Endothelial cell of umbilical vein (primary cell): ENCODE results near the gene MCM6. TPM values are rescaled to one million over a fixed set of nuclear protein-coding genes. Genes with fewer than 3 reads are reported as not detected.
A peak's percentile ranks its signal among the peaks of the same experiment; 100 is the strongest.

Experiments used
- BruUV-seq: library from RNA; stranded (reverse); fragments of 400-500 nt; replicated peaks from 2 replicates; lab custom pipeline; 2021; lab: Mats Ljungman, UMichigan
- CTCF ChIA-PET: fragments of 300-600, 350-600 bp; sonication (Branson Sonifier 250); formaldehyde crosslinking; loops from one replicate; lab custom pipeline; 2021; ENCODE audit warnings: antibody characterized with exemption, inconsistent platforms; lab: Charles Lee
- POLR2A ChIA-PET: fragments of 300-600, 350-600 bp; sonication (Branson Sonifier 250); formaldehyde crosslinking; loops from one replicate; lab custom pipeline; 2021; ENCODE audit warnings: antibody characterized with exemption, inconsistent platforms; lab: Charles Lee
- DNase-seq: peaks from one replicate; pipeline ENCODE4 v3.0.0-alpha.2; 2011; ENCODE audit warnings: low read depth, low spot score
- FAIRE-seq: peaks from 2 replicates; lab custom pipeline; 2011; peaks lifted over from hg19 to GRCh38; lab: Jason Lieb, UNC
- H2AFZ ChIP-seq: 2 replicates; pipeline ENCODE4 v1.6.0; 2012; ENCODE audit warnings: low read depth, low read length, control low read depth, inconsistent platforms
- H3K27ac ChIP-seq: 2 replicates; pipeline ENCODE4 v1.5.1; 2011; ENCODE audit warnings: low read depth, mild to moderate bottlenecking, control low read depth, low read length, moderate library complexity; ENCODE audit not compliant: insufficient read depth
- H3K27me3 ChIP-seq, 2 experiments: 2 replicates each; pipeline versions ENCODE4 v1.6.0 to v1.6.1; 2011; ENCODE audit warnings: low read length in 2 of 2, mixed read lengths in 1 of 2; ENCODE audit not compliant: control insufficient read depth in 2 of 2, insufficient read depth in 2 of 2
- H3K36me3 ChIP-seq, 2 experiments: 2 replicates in 1 of 2; 3 replicates in 1 of 2; pipeline ENCODE4 v1.5.1; 2011; ENCODE audit warnings: low read length in 2 of 2, mild to moderate bottlenecking in 1 of 2, moderate library complexity in 1 of 2; ENCODE audit not compliant: control insufficient read depth in 2 of 2, insufficient read depth in 2 of 2; ENCODE audit errors: extremely low read depth in 1 of 2
- H3K4me1 ChIP-seq: 3 replicates; pipeline ENCODE4 v1.5.1; 2011; ENCODE audit warnings: mild to moderate bottlenecking, low read length; ENCODE audit not compliant: control insufficient read depth, insufficient read depth; ENCODE audit errors: extremely low read depth
- H3K4me2 ChIP-seq: 2 replicates; pipeline ENCODE4 v1.6.1; 2011; ENCODE audit warnings: low read length, control low read depth, mixed read lengths; ENCODE audit not compliant: insufficient read depth
- H3K4me3 ChIP-seq, 3 experiments: fragments of 200-600 bp in 1 of 3; sonication (generic), shearing (Covaris generic) in 1 of 3; replicated peaks in 1 of 3; 2 replicates each; pipeline ENCODE4 v1.5.1; 2011 to 2016; ENCODE audit warnings: control low read depth in 3 of 3, low read length in 3 of 3, mild to moderate bottlenecking in 2 of 3, inconsistent platforms in 1 of 3, low read depth in 1 of 3, moderate library complexity in 1 of 3; ENCODE audit not compliant: insufficient read depth in 1 of 3
- H3K79me2 ChIP-seq: 2 replicates; pipeline ENCODE4 v1.6.0; 2012; ENCODE audit warnings: low read length, inconsistent platforms; ENCODE audit not compliant: control insufficient read depth, insufficient read depth
- H3K9ac ChIP-seq: replicated peaks from 2 replicates; pipeline ENCODE3; 2011; ENCODE audit warnings: low read length, control low read depth; ENCODE audit not compliant: insufficient read depth; ENCODE audit errors: extremely low read depth
- H3K9me1 ChIP-seq: replicated peaks from 3 replicates; pipeline ENCODE4 v1.6.0; 2011; ENCODE audit warnings: mild to moderate bottlenecking, low read length; ENCODE audit not compliant: control insufficient read depth, insufficient read depth; ENCODE audit errors: extremely low read depth
- H3K9me3 ChIP-seq: replicated peaks from 2 replicates; pipeline ENCODE4 v1.5.1; 2012; ENCODE audit warnings: low read length, inconsistent platforms; ENCODE audit not compliant: control insufficient read depth, insufficient read depth
- H4K20me1 ChIP-seq: replicated peaks from 2 replicates; pipeline ENCODE3; 2011; ENCODE audit warnings: mild to moderate bottlenecking, low read length; ENCODE audit not compliant: control insufficient read depth, insufficient read depth; ENCODE audit errors: extremely low read depth
- EZH2 ChIP-seq: IDR thresholded peaks from 2 replicates; pipeline ENCODE4 v1.6.1; 2012; ENCODE audit warnings: borderline replicate concordance, low read depth, mild to moderate bottlenecking, moderate library complexity, low read length, inconsistent platforms; ENCODE audit not compliant: severe bottlenecking
- FOS ChIP-seq: IDR thresholded peaks from 2 replicates; pipeline ENCODE4 v1.6.1; 2011; ENCODE audit warnings: mild to moderate bottlenecking, low read length, moderate library complexity, borderline replicate concordance; ENCODE audit not compliant: insufficient read depth
- GATA2 ChIP-seq: IDR thresholded peaks from 2 replicates; pipeline ENCODE4 v1.7.0; 2011; ENCODE audit warnings: low read depth, mild to moderate bottlenecking, moderate library complexity, mixed read lengths, low read length; ENCODE audit not compliant: insufficient read length, insufficient read depth
- JUN ChIP-seq: IDR thresholded peaks from 2 replicates; pipeline ENCODE4 v1.6.1; 2011; ENCODE audit warnings: borderline replicate concordance, low read depth; ENCODE audit not compliant: insufficient read length, insufficient read depth
- MYC ChIP-seq: IDR thresholded peaks from one replicate; pipeline ENCODE4 v1.6.1; 2011; ENCODE audit warnings: mild to moderate bottlenecking, low read depth, low read length
- POLR2A ChIP-seq: IDR thresholded peaks from 2 replicates; pipeline ENCODE4 v1.6.1; 2012; ENCODE audit warnings: low read depth, mild to moderate bottlenecking, control low read depth, low read length
- POLR2AphosphoS5 ChIP-seq: IDR thresholded peaks from 2 replicates; pipeline ENCODE4 v1.6.1; 2012; ENCODE audit warnings: low read depth, mild to moderate bottlenecking, control low read depth, low read length, moderate library complexity; ENCODE audit not compliant: insufficient read depth
- dilution Hi-C: fragments of 300-500 bp; cut with MboI; formaldehyde crosslinking; loops from one replicate; pipeline ENCODE4 v1.15.0; 2019; ENCODE audit warnings: low sequenced_read_pairs; ENCODE audit not compliant: extremely low pct_ligation_motif_present
- intact Hi-C: fragments of 100-400 bp; cut with micrococcal nuclease; formaldehyde crosslinking; loops from one replicate; pipeline ENCODE4 v1.10.0; 2022
- polyA plus RNA-seq, 4 experiments: library from polyadenylated mRNA; depleted of rRNA in 3 of 4; stranded (reverse) in 3 of 4; unstranded in 1 of 4; fragments of >200 nt; gene quantifications; 2 replicates each; pipeline versions ENCODE4 v1.2.1 to v1.2.3, GENCODE V29; 2011 to 2012; ENCODE audit warnings: missing spikeins in 1 of 4
- total RNA-seq: library from RNA; stranded (reverse); gene quantifications from 2 replicates; pipeline ENCODE4 v1.2.3, GENCODE V29; 2021
- TF ChIP-seq, protein P1 (sequence below): IDR thresholded peaks from 2 replicates; pipeline ENCODE4 v1.6.1; 2011; ENCODE audit not compliant: insufficient read depth, insufficient read length
- TF ChIP-seq, protein P2 (sequence below), 2 donors: IDR thresholded peaks; 1 replicate in 1 of 2; 2 replicates in 1 of 2; pipeline ENCODE4 v1.5.1; 2011; ENCODE audit warnings: low read length in 2 of 2, mild to moderate bottlenecking in 2 of 2, moderate library complexity in 2 of 2, control low read depth in 1 of 2, inconsistent platforms in 1 of 2, low read depth in 1 of 2; ENCODE audit not compliant: insufficient read depth in 1 of 2; ENCODE audit errors: extremely low read depth in 1 of 2

Gene MCM6
- total and polyA plus RNA-seq, 2 donors (not counting 3 experiments of a cell fraction or from before 2014, with no cell fraction given) = 20.6 to 52.6 TPM

DNA sequence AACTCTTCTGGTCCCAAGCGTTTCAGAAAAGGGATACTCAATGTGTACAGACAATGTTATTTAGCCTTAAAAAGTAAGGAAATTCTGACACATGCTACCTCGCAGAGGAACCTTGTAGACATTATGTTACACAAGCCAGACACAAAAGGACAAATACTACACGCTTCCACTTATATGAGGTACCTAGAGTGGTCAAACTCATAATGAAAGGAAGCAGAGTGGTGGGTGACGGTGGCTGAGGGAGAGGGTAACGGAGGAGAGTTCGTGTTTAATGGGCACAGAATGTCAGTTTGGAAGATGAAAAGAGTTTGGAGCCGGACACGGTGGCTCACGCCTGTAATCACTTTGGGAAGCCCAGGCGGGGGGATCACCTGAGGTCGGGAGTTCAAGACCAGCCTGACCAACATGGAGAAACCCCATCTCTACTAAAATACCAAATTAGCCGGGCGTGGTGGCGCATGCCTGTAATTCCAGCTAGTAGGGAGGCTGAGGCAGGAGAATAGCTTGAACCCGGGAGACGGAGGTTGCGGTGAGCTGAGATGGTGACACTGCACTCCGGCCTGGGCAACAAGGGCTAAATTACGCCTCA lies 1.4 kb downstream of the MCM6 start:
- BruUV-seq = TSS peak; percentile 18
- Histone ChIP-seq H3K9ac (no peak overlapping the region), H3K27me3 (no peaks in the 10 kb centered on the region), H3K4me3 (peak overlapping the region in 1 of 3 experiments; percentile 75), H3K9me1 (no peaks in the 10 kb centered on the region), H3K36me3 (peaks cover 0 to 6% of the 10 kb centered on the region in 2 experiments), H4K20me1 (no peaks in the 10 kb centered on the region), H3K9me3 (no peaks in the 10 kb centered on the region), H2AFZ (no peak overlapping the region), H3K27ac (no peak overlapping the region), H3K79me2 (peaks cover 30% of the 10 kb centered on the region), H3K4me2 (peak overlapping the region; percentile 85), H3K4me1 (peaks cover 5% of the 10 kb centered on the region)
- TF ChIP-seq GATA2 (no peak), EZH2 (no peak), POLR2AphosphoS5 (no peak), MYC (no peak), FOS (no peak), JUN (no peak), POLR2A (no peak)
- TF ChIP-seq, protein P1, sequence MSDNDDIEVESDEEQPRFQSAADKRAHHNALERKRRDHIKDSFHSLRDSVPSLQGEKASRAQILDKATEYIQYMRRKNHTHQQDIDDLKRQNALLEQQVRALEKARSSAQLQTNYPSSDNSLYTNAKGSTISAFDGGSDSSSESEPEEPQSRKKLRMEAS = no peak
- TF ChIP-seq, protein P2, sequence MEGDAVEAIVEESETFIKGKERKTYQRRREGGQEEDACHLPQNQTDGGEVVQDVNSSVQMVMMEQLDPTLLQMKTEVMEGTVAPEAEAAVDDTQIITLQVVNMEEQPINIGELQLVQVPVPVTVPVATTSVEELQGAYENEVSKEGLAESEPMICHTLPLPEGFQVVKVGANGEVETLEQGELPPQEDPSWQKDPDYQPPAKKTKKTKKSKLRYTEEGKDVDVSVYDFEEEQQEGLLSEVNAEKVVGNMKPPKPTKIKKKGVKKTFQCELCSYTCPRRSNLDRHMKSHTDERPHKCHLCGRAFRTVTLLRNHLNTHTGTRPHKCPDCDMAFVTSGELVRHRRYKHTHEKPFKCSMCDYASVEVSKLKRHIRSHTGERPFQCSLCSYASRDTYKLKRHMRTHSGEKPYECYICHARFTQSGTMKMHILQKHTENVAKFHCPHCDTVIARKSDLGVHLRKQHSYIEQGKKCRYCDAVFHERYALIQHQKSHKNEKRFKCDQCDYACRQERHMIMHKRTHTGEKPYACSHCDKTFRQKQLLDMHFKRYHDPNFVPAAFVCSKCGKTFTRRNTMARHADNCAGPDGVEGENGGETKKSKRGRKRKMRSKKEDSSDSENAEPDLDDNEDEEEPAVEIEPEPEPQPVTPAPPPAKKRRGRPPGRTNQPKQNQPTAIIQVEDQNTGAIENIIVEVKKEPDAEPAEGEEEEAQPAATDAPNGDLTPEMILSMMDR (IDR thresholded peaks at IDR 0.05; ENCODE audit: extremely low read depth in 1 of 2, insufficient read depth in 1 of 2, low read depth in 1 of 2, low read length in 2 of 2) = no peak
- FAIRE-seq (no peak), DNase-seq (no peak)
- intact Hi-C loops = loop anchor here (2.0 to 5.0 kb wide), 4 partner anchors 14 to 343 kb away; partner anchors contain the start of genes R3HDM1, UBXN4 and ZRANB3
- ChIA-PET CTCF (interaction anchor here (1.3 to 1.9 kb wide), 4 partner anchors 9 to 39 kb away, joined by 3 to 6 read pairs (median 4); no protein-coding TSS in a partner anchor), POLR2A (no interaction called here)
- dilution Hi-C loops = no loop called here
